Hematopoietic multipotent progenitor cell treated with erythropoietin and hydrocortisone succinate and interleukin-3 and kit ligand, for 8 days (in vitro differentiated cells): Measurements from ENCODE around the gene H2BK1.

Experiments
- DNase-seq: peaks from one replicate; pipeline ENCODE4 v3.0.0-alpha.2; 2015

H2BK1 gene

GRCh38 chr7:151231080-151231479, 20.8 kb upstream of the H2BK1 start:
- no peak for DNase-seq

GRCh38 chr7:151229249-151229648, 19.0 kb upstream of the H2BK1 start:
- no peak for DNase-seq

GRCh38 chr7:151228024-151228866, 18.0 kb upstream of the H2BK1 start:
- no peak for DNase-seq

GRCh38 chr7:151226875-151227782, 16.8 kb upstream of the H2BK1 start, which contains the start of gene ABCF2:
Gene ABCF2, minus strand, starts transcription at chr7:151227205. Its CDS starts 747 bp downstream, at chr7:151226458.
- DNase-seq: peak; percentile 98

- DNase-seq: no peak
These were observed 16.2 kb upstream of the H2BK1 start for GRCh38 chr7:151226560-151226874.

GRCh38 chr7:151225948-151226510, 15.7 kb upstream of the H2BK1 start:
- no peak for DNase-seq

- no peak for DNase-seq
These were observed 13.4 kb upstream of the H2BK1 start for GRCh38 chr7:151223728-151224127.

- no peak for DNase-seq
These were observed 7.9 kb upstream of the H2BK1 start for GRCh38 chr7:151218170-151218569.

GRCh38 chr7:151215396-151215795, 5.1 kb upstream of the H2BK1 start:
- no peak for DNase-seq

GRCh38 chr7:151213826-151214225, 3.5 kb upstream of the H2BK1 start:
- DNase-seq: no peak

- DNase-seq: no peak
These were observed 2.3 kb upstream of the H2BK1 start for GRCh38 chr7:151212626-151213025.

- DNase-seq: no peak
These were observed 976 bp upstream of the H2BK1 start for GRCh38 chr7:151211155-151211772.

GRCh38 chr7:151209588-151209987, 700 bp downstream of the H2BK1 start:
- DNase-seq: no peak

- DNase-seq: no peak
These were observed 1.9 kb downstream of the H2BK1 start for GRCh38 chr7:151208253-151208862.

GRCh38 chr7:151207804-151208203, 2.5 kb downstream of the H2BK1 start:
- DNase-seq: no peak

- no peak for DNase-seq
These were observed 3.0 kb downstream of the H2BK1 start for GRCh38 chr7:151207315-151207714.

- peak; percentile 40 for DNase-seq
These were observed 3.4 kb downstream of the H2BK1 start for GRCh38 chr7:151206914-151207313.

GRCh38 chr7:151205730-151206129, 4.6 kb downstream of the H2BK1 start:
- DNase-seq: no peak

GRCh38 chr7:151204383-151205032, 5.8 kb downstream of the H2BK1 start:
- no peak for DNase-seq

GRCh38 chr7:151202836-151203235, 7.5 kb downstream of the H2BK1 start:
- no peak for DNase-seq

GRCh38 chr7:151201751-151202150, 8.5 kb downstream of the H2BK1 start:
- DNase-seq: no peak

- no peak for DNase-seq
These were observed 8.9 kb downstream of the H2BK1 start for GRCh38 chr7:151201344-151201743.
